Lung (tissue), 12 donors: ENCODE measurements around the gene PRKCH. TPM values are rescaled to one million over a fixed set of nuclear protein-coding genes. Genes with fewer than 3 reads are reported as not detected.
"Not testable (repeated sequence)": the region's sequence is repeated elsewhere in the genome, so short reads cannot be mapped to it uniquely, and the experiment has no call there.

Experiments
- ATAC-seq: fragments of 200-7000 bp; cut with Tn5 transposase; one replicate; pipeline ENCODE4 v1.9.1; 2020; ENCODE audit warnings: moderate number of reproducible peaks; ENCODE audit not compliant: insufficient read depth, low FRiP score
- DNase-seq, 3 donors: peaks; one replicate each; pipeline ENCODE4 v3.0.0-alpha.2; 2013 to 2017
- H3K27ac ChIP-seq, 2 donors: one replicate each; pipeline ENCODE4 v1.5.1; 2013; ENCODE audit warnings: mild to moderate bottlenecking in 2 of 2, moderate library complexity in 2 of 2, control low read depth in 1 of 2, inconsistent platforms in 1 of 2, low read depth in 1 of 2, low read length in 1 of 2
- H3K27me3 ChIP-seq, 3 donors: one replicate each; pipeline ENCODE4 v1.5.1; 2013; ENCODE audit warnings: low read length in 2 of 3; ENCODE audit not compliant: control insufficient read depth in 3 of 3, insufficient read depth in 3 of 3
- H3K36me3 ChIP-seq, 4 donors: one replicate each; pipeline ENCODE4 v1.5.1; 2013; ENCODE audit warnings: low read length in 4 of 4, mild to moderate bottlenecking in 1 of 4, moderate library complexity in 1 of 4; ENCODE audit not compliant: control insufficient read depth in 4 of 4, insufficient read depth in 4 of 4
- H3K4me1 ChIP-seq, 5 donors: one replicate each; pipeline ENCODE4 v1.5.1; 2013; ENCODE audit warnings: low read length in 5 of 5, mild to moderate bottlenecking in 2 of 5, moderate library complexity in 1 of 5; ENCODE audit not compliant: control insufficient read depth in 5 of 5, insufficient read depth in 5 of 5
- H3K4me3 ChIP-seq: one replicate; pipeline ENCODE4 v1.5.1; 2013; ENCODE audit warnings: mild to moderate bottlenecking, control low read depth, moderate library complexity
- H3K9ac ChIP-seq, 2 donors: one replicate each; pipeline ENCODE4 v1.5.1; 2013; ENCODE audit warnings: low read length in 2 of 2, control low read depth in 1 of 2; ENCODE audit not compliant: insufficient read depth in 1 of 2
- H3K9me3 ChIP-seq, 4 donors: one replicate each; pipeline ENCODE4 v1.5.1; 2013; ENCODE audit warnings: low read length in 3 of 4, mild to moderate bottlenecking in 1 of 4, moderate library complexity in 1 of 4; ENCODE audit not compliant: control insufficient read depth in 4 of 4, insufficient read depth in 3 of 4
- CTCF ChIP-seq: IDR thresholded peaks from 2 replicates; pipeline ENCODE4 v1.5.1; 2012; ENCODE audit warnings: mild to moderate bottlenecking; ENCODE audit errors: control extremely low read depth, extremely low read depth
- WGBS, 2 donors: extraction: QIAGEN DNeasy Blood & Tissue Kit; methylation state at CpG; one replicate each; pipeline ENCODE4 v1.1.7; 2013; 5-methylcytosine and 5-hydroxymethylcytosine counted together
- polyA plus RNA-seq, 2 donors: library from polyadenylated mRNA; stranded (reverse); fragments of 200-250 nt; gene quantifications; one replicate each; pipeline ENCODE4 v1.2.1, GENCODE V29; 2013
- total RNA-seq, 2 donors: library from RNA; depleted of rRNA in 1 of 2; stranded (reverse); fragments of >200 nt in 1 of 2; gene quantifications; one replicate each; pipeline ENCODE4 v1.2.1, GENCODE V29; 2014 to 2021
- donor health status: control.
- donor health status: control.
- donor health status: Bipolar disorder and iron deficiency.
- donor health status: healthy.
- donor health status: DM: yes; HTN: yes; CAD: no.

Gene PRKCH
- total and polyA plus RNA-seq, 4 donors = 12.9 to 126 (median 51.4) TPM

- peak overlapping the region; percentile 91 to 95 for H3K27ac ChIP-seq
- peak; percentile 37 to 76 (median 43) for DNase-seq
- H3K9me3 ChIP-seq = peaks cover 0 to 2% (median 0%) of the 10 kb centered on the region in 4 donors
- no peak overlapping the region for H3K4me3 ChIP-seq
- no peaks in the 10 kb centered on the region for H3K27me3 ChIP-seq
- H3K36me3 ChIP-seq = peaks cover 0 to 4% (median 0%) of the 10 kb centered on the region in 4 donors
- ATAC-seq = peak; percentile 15
- H3K9ac ChIP-seq = no peak overlapping the region
- 56 to 62% methylated on average over 9 of the region's 9 CpGs for WGBS, 2 donors
- no peak for TF ChIP-seq CTCF
- H3K4me1 ChIP-seq = peaks cover 0 to 38% (median 15%) of the 10 kb centered on the region in 5 donors
These were observed 205.3 kb downstream of the PRKCH start for GRCh38 chr14:61526405-61527312.

GRCh38 chr14:61527325-61528100 is 206.1 kb downstream of the PRKCH start:
- H3K27ac ChIP-seq = peak overlapping the region; percentile 91 to 95
- H3K4me1 ChIP-seq = peaks cover 0 to 38% (median 15%) of the 10 kb centered on the region in 5 donors
- DNase-seq (no peak), ATAC-seq (peak; percentile 13)
- peaks cover 0 to 4% (median 0%) of the 10 kb centered on the region in 4 donors for H3K36me3 ChIP-seq
- no peak overlapping the region for H3K4me3 ChIP-seq
- peaks cover 0 to 2% (median 0%) of the 10 kb centered on the region in 4 donors for H3K9me3 ChIP-seq
- no peaks in the 10 kb centered on the region for H3K27me3 ChIP-seq
- WGBS, 2 donors = 49% methylated on average over 10 of the region's 10 CpGs
- TF ChIP-seq CTCF = no peak
- no peak overlapping the region for H3K9ac ChIP-seq

GRCh38 chr14:61528591-61529021 is 207.2 kb downstream of the PRKCH start:
- H3K27me3 ChIP-seq = no peaks in the 10 kb centered on the region
- TF ChIP-seq CTCF = no peak
- peaks cover 0 to 35% (median 15%) of the 10 kb centered on the region in 5 donors for H3K4me1 ChIP-seq
- WGBS, 2 donors = 61 to 68% methylated on average over 9 of the region's 9 CpGs
- H3K36me3 ChIP-seq = peaks cover 0 to 6% (median 0%) of the 10 kb centered on the region in 4 donors
- ATAC-seq = no peak
- H3K4me3 ChIP-seq = no peak overlapping the region
- no peak for DNase-seq
- no peak overlapping the region for H3K9ac ChIP-seq
- no peak overlapping the region for H3K27ac ChIP-seq
- H3K9me3 ChIP-seq = peaks cover 0 to 4% (median 0%) of the 10 kb centered on the region in 4 donors

- not testable (repeated sequence) for H3K9me3 ChIP-seq, H3K27ac ChIP-seq, H3K36me3 ChIP-seq, DNase-seq, ATAC-seq, H3K4me3 ChIP-seq, H3K27me3 ChIP-seq, H3K9ac ChIP-seq
- WGBS, 2 donors = 95 to 97% methylated on average over 2 to 3 of the region's 5 CpGs
- peaks cover 0 to 35% (median 17%) of the 10 kb centered on the region in 5 donors for H3K4me1 ChIP-seq
These were observed 208.0 kb downstream of the PRKCH start for GRCh38 chr14:61529360-61529759.
